Osteoblast (primary cell): ENCODE results near the gene NUDC. TPM values are rescaled to one million over a fixed set of nuclear protein-coding genes. Genes with fewer than 3 reads are reported as not detected.

ENCODE experiments used
- DNase-seq: peaks from one replicate; pipeline ENCODE4 v3.0.0; 2011; ENCODE audit warnings: low spot score, mixed read lengths; ENCODE audit not compliant: insufficient read length; ENCODE audit errors: missing footprints
- H2AFZ ChIP-seq: 2 replicates; pipeline ENCODE4 v1.6.0; 2011; ENCODE audit warnings: mild to moderate bottlenecking, low read length
- H3K27ac ChIP-seq: 2 replicates; pipeline ENCODE4 v1.5.1; 2011; ENCODE audit warnings: mild to moderate bottlenecking, low read depth, low read length, moderate library complexity
- H3K27me3 ChIP-seq: 2 replicates; pipeline ENCODE4 v1.6.0; 2012; ENCODE audit warnings: mild to moderate bottlenecking, control low read depth, inconsistent platforms, low read length, moderate library complexity; ENCODE audit not compliant: insufficient read depth
- H3K36me3 ChIP-seq: 2 replicates; pipeline ENCODE4 v1.5.1; 2011; ENCODE audit warnings: mild to moderate bottlenecking, low read length, control low read depth, moderate library complexity; ENCODE audit not compliant: insufficient read depth
- H3K4me1 ChIP-seq: 2 replicates; pipeline ENCODE4 v1.5.1; 2011; ENCODE audit warnings: mild to moderate bottlenecking, low read length, control low read depth, moderate library complexity; ENCODE audit not compliant: insufficient read depth
- H3K4me2 ChIP-seq: 2 replicates; pipeline ENCODE4 v1.6.0; 2011; ENCODE audit warnings: mild to moderate bottlenecking, low read length; ENCODE audit not compliant: insufficient read depth
- H3K4me3 ChIP-seq: fragments of 200-600 bp; sonication (generic); 3 replicates; pipeline ENCODE4 v1.5.1; 2012; ENCODE audit warnings: mild to moderate bottlenecking, low read length, inconsistent platforms; ENCODE audit not compliant: insufficient read depth
- H3K79me2 ChIP-seq: 2 replicates; pipeline ENCODE4 v1.6.0; 2012; ENCODE audit warnings: mild to moderate bottlenecking, low read length, control low read depth, inconsistent platforms; ENCODE audit not compliant: insufficient read depth
- H3K9me3 ChIP-seq: 2 replicates; pipeline ENCODE4 v1.5.1; 2011; ENCODE audit warnings: low read depth, low read length, control low read depth
- H4K20me1 ChIP-seq: 2 replicates; pipeline ENCODE4 v1.6.0; 2012; ENCODE audit warnings: mild to moderate bottlenecking, low read length, control low read depth; ENCODE audit not compliant: insufficient read depth
- total RNA-seq: library from RNA; depleted of rRNA; stranded (reverse); fragments of >200 nt; gene quantifications from 2 replicates; pipeline ENCODE4 v1.2.3, GENCODE V29; 2012
- TF ChIP-seq, protein P1 (sequence below): IDR thresholded peaks from 2 replicates; pipeline ENCODE4 v1.5.1; 2011; ENCODE audit warnings: mild to moderate bottlenecking, low read depth, low read length, moderate library complexity; ENCODE audit errors: extremely low read depth

NUDC gene
- total RNA-seq, 1 donor, result 15.9 TPM

DNA sequence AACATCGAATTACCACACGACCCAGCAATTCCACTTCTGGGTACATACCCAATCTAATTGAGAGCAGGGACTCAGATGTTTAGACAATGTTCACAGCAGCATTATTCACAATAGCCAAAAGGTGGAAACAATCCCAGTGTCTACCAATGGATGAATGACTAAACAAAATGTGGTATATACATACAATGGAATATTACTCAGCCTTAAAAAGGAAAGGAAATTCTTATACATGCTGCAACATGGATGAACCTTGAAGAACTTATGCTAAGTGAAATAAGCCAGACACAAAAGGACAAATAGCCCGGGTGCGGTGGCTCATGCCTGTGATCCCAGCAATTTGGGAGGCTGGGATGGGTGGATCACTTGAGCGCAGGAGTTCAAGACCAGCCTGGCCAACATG lies 31.8 kb downstream of the NUDC start:
- TF ChIP-seq, protein P1, sequence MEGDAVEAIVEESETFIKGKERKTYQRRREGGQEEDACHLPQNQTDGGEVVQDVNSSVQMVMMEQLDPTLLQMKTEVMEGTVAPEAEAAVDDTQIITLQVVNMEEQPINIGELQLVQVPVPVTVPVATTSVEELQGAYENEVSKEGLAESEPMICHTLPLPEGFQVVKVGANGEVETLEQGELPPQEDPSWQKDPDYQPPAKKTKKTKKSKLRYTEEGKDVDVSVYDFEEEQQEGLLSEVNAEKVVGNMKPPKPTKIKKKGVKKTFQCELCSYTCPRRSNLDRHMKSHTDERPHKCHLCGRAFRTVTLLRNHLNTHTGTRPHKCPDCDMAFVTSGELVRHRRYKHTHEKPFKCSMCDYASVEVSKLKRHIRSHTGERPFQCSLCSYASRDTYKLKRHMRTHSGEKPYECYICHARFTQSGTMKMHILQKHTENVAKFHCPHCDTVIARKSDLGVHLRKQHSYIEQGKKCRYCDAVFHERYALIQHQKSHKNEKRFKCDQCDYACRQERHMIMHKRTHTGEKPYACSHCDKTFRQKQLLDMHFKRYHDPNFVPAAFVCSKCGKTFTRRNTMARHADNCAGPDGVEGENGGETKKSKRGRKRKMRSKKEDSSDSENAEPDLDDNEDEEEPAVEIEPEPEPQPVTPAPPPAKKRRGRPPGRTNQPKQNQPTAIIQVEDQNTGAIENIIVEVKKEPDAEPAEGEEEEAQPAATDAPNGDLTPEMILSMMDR, result no peak
- H3K36me3 ChIP-seq, result no peaks in the 10 kb centered on the region
- H4K20me1 ChIP-seq, result no peaks in the 10 kb centered on the region
- no peaks in the 10 kb centered on the region for H3K4me1 ChIP-seq
- H3K4me3 ChIP-seq, result no peak overlapping the region
- H3K9me3 ChIP-seq, result peaks cover 4% of the 10 kb centered on the region
- H3K4me2 ChIP-seq, result no peak overlapping the region
- H3K27me3 ChIP-seq, result peaks cover 11% of the 10 kb centered on the region
- DNase-seq, result no peak
- H2AFZ ChIP-seq, result no peak overlapping the region
- no peaks in the 10 kb centered on the region for H3K79me2 ChIP-seq
- H3K27ac ChIP-seq, result no peak overlapping the region

DNA sequence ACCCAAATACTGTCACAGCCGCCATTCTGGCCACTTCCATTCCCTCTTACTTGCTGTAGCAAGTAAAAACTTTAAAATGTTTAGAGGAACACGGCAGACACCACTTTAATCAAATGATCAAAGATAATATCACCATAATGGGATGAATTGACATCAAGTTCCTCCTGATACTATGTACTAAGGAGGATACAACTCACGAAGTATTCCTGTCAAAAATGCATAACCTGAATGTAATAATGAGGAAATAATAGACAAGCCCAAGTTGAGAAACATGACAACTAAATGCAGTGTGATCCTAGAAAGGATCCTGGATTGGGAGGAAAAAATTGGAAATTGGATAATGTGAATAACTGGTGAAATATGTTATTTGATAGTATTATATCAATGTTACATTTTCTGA lies 34.8 kb downstream of the NUDC start:
- Histone ChIP-seq H3K9me3 (peaks cover 4% of the 10 kb centered on the region), H2AFZ (no peak overlapping the region), H3K4me1 (no peaks in the 10 kb centered on the region), H3K27ac (no peak overlapping the region), H3K4me2 (no peak overlapping the region), H4K20me1 (no peaks in the 10 kb centered on the region), H3K27me3 (peaks cover 40% of the 10 kb centered on the region), H3K79me2 (no peaks in the 10 kb centered on the region), H3K4me3 (no peak overlapping the region), H3K36me3 (no peaks in the 10 kb centered on the region)
- TF ChIP-seq, protein P1, result no peak
- no peak for DNase-seq

DNA sequence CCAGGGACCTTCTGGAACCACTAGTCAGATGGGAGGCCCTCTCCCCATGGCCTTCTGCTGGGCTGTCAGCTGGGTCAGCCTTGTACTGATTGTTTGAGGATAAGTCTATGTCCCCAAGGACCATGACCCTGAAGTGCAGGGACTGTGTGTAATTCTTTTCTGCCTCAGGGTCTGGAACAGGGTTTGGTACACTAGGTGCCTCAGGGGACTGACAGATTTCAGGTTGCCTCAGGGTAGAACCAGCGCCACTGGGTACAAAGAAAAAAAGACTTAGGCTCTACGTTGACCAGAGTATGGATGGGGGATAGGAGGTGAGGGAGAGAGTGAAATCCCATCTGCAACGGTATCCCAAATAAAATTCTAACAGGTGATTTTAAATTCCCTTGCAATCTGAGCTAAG lies 35.8 kb downstream of the NUDC start:
- Histone ChIP-seq H3K4me1 (peaks cover 4% of the 10 kb centered on the region), H3K27me3 (peaks cover 43% of the 10 kb centered on the region), H3K4me3 (no peak overlapping the region), H2AFZ (no peak overlapping the region), H3K36me3 (no peaks in the 10 kb centered on the region), H3K9me3 (peaks cover 4% of the 10 kb centered on the region), H4K20me1 (no peaks in the 10 kb centered on the region), H3K79me2 (no peaks in the 10 kb centered on the region), H3K27ac (no peak overlapping the region), H3K4me2 (no peak overlapping the region)
- TF ChIP-seq, protein P1, result no peak
- no peak for DNase-seq

DNA sequence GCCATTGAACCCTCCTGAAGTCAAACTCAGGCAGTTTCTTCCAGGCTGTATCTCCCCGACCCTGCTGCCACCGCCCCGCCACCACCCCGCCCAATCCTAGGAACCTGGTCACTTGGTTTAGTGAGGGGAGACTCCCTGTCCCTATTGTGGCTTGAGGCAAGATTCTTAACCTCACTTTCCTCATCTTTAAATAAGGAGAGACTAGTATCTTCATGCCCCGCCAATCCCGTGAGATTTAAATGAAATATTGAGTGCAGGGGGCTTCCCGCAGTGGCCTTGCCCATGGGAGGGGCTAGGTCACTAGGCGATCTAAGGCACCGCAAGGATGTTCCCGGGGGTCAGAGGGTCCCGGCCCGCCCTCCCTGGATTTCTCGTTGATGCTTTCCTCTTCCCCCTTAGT lies 37.7 kb downstream of the NUDC start:
- H3K27ac ChIP-seq, result no peak overlapping the region
- H3K4me3 ChIP-seq, result no peak overlapping the region
- TF ChIP-seq, protein P1, result no peak
- peaks cover 4% of the 10 kb centered on the region for H3K4me1 ChIP-seq
- H3K27me3 ChIP-seq, result peaks cover 49% of the 10 kb centered on the region
- no peak overlapping the region for H2AFZ ChIP-seq
- H3K9me3 ChIP-seq, result peaks cover 4% of the 10 kb centered on the region
- H3K4me2 ChIP-seq, result no peak overlapping the region
- H3K79me2 ChIP-seq, result no peaks in the 10 kb centered on the region
- no peaks in the 10 kb centered on the region for H3K36me3 ChIP-seq
- H4K20me1 ChIP-seq, result no peaks in the 10 kb centered on the region
- no peak for DNase-seq
